Fibroblast of pulmonary artery (primary cell): ENCODE data around the gene RAB40C.

ENCODE experiments used
- DNase-seq: peaks from one replicate; pipeline ENCODE4 v3.0.0-alpha.2; 2010; ENCODE audit warnings: low read depth
- H3K4me3 ChIP-seq: replicated peaks from 2 replicates; pipeline ENCODE4 v1.5.1; 2011; ENCODE audit warnings: low read depth, mild to moderate bottlenecking, control low read depth, low read length, moderate library complexity
- TF ChIP-seq, protein P1 (sequence below): IDR thresholded peaks from 2 replicates; pipeline ENCODE4 v1.5.1; 2011; ENCODE audit warnings: mild to moderate bottlenecking, control low read depth, low read length, inconsistent platforms; ENCODE audit errors: missing control alignments

RAB40C gene

DNA sequence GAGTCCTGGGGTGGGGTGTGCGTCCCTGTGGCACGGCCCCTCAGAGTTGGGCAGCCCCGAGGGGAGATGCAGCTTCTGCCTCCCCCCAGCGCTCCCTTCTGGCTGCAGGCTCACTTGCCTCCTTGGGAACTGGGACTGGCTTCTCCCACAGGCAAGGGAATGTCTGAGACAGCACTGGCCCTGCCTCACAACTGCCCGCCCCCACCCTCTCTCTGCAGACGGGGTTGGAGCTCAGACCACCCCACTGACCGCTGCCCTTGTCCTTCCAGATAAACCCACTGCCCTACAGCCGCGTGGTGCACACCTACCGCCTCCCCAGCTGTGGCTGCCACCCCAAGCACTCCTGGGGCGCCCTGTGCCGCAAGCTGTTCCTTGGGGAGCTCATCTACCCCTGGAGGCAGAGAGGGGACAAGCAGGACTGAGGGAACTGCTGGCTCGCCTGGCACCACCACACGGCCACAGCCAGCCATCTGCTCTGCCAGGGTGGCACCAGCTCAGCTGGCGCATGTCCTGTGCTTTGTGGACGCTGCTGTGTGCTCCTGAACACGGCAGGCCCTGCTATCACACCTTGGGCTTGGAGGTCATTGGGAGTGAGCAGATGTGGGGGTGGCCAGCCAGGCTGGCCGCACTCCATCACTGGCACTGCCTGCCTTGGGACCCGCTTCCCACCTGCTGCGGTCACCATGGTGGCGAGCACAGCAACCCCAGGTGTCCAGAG lies 7.1 kb upstream of the RAB40C start:
- no peak for DNase-seq
- no peak overlapping the region for H3K4me3 ChIP-seq
- TF ChIP-seq, protein P1, sequence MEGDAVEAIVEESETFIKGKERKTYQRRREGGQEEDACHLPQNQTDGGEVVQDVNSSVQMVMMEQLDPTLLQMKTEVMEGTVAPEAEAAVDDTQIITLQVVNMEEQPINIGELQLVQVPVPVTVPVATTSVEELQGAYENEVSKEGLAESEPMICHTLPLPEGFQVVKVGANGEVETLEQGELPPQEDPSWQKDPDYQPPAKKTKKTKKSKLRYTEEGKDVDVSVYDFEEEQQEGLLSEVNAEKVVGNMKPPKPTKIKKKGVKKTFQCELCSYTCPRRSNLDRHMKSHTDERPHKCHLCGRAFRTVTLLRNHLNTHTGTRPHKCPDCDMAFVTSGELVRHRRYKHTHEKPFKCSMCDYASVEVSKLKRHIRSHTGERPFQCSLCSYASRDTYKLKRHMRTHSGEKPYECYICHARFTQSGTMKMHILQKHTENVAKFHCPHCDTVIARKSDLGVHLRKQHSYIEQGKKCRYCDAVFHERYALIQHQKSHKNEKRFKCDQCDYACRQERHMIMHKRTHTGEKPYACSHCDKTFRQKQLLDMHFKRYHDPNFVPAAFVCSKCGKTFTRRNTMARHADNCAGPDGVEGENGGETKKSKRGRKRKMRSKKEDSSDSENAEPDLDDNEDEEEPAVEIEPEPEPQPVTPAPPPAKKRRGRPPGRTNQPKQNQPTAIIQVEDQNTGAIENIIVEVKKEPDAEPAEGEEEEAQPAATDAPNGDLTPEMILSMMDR: no peak

DNA sequence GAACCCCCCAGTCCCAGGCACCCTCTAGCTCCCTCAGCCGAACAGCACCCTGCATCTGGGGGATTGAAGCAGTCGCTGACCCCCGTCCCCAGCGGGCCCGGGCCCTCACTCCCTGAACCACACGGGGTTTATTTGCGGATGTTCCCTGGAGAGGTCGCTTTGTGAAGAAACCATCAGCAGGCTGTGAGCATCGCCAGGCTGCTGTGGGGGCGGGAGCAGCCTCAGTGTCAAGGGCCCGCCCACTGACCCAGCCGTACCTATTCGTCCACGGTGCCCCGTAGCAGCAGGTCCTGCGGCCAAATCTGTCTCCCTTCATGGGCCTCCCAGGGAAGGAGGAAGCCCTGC lies 6.4 kb upstream of the RAB40C start:
- TF ChIP-seq, protein P1: no peak
- H3K4me3 ChIP-seq: no peak overlapping the region
- DNase-seq: no peak

DNA sequence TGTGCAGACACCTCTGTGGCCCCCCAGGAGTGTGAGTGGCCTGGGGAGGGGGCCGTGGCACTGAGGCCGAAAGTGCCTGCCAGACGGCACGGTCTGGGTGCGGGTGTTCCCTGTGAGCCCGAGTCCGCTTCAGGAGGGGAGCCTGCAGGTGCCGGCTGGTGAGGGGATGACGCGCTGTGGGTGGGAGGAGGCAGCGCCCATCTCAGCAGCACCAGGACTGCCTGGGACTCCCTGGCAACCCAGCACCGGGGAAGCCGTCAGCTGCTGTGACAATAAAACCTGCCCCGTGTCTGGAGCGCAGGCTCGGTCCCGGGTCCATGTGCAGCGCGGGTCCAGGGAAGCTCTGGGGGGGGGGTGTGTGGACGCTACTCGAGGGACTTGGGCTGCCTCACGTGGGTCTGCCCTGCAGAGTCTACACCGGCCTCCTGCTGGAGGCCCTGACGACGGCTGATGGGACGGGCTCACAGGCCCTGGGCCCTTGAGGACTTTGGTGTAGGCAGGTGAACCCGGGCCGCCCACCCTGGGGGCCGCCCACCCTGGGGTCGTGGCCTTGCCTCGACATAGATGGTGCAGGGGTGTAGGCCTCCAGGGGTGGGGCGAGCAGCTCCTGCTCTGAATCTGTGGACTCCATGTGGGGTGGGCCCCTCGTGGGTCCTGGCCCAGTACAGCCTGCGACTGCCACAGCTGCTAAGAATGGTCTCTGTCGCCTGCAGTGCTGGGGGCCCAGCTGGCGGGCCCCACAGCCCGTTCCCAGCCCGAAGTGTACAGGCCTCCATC lies 5.9 kb upstream of the RAB40C start:
- TF ChIP-seq, protein P1: no peak
- no peak for DNase-seq
- no peak overlapping the region for H3K4me3 ChIP-seq

DNA sequence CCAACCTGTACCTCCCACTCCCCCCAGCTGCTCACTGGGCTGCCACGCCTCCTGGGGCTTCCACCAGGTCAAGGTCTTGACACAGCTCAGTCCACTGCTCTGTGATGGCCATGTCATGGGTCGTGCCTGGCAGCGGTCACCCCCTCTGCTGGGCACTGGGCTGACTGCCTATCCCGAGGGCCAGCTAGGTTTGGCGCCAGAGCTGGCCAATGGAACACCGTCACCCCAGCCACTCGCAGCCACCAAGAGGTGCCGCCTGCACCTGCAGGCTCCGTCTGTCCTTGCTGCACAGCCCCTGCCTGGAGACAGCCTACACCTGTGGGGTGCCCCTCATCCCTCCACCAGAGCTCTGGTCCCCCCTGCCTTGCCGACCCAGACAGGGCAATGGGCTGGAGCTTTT lies 4.5 kb upstream of the RAB40C start:
- TF ChIP-seq, protein P1: no peak
- no peak for DNase-seq
- H3K4me3 ChIP-seq: no peak overlapping the region

DNA sequence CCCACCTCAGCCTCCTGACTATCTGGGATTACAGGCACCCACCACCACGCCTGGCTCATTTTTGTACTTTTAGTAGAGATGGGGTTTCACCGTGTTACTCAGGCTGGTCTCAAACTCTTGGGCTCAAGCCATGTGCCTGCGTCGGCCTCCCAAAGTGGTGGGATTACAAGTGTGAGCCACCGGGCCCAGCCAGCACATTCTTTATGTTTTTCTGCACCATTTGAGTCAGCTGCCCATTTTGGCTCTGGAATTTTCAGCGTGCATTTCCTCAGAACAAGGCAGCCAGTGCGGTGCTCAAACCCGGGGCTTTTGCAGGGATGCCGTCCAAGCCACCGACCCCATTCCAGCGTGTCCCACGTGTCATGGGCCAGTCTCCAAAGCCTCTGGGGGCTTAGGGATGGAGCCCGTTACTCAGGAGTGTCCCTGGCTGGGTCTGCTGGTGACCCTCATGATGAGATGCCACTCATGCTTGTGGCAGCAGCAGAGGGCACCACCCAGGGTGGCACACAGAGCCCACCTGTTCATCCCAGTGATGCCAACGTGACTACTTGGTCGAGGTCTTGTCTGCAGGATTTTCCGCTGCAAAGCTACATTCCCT lies 3.7 kb upstream of the RAB40C start:
- H3K4me3 ChIP-seq: no peak overlapping the region
- TF ChIP-seq, protein P1: no peak
- DNase-seq: no peak

DNA sequence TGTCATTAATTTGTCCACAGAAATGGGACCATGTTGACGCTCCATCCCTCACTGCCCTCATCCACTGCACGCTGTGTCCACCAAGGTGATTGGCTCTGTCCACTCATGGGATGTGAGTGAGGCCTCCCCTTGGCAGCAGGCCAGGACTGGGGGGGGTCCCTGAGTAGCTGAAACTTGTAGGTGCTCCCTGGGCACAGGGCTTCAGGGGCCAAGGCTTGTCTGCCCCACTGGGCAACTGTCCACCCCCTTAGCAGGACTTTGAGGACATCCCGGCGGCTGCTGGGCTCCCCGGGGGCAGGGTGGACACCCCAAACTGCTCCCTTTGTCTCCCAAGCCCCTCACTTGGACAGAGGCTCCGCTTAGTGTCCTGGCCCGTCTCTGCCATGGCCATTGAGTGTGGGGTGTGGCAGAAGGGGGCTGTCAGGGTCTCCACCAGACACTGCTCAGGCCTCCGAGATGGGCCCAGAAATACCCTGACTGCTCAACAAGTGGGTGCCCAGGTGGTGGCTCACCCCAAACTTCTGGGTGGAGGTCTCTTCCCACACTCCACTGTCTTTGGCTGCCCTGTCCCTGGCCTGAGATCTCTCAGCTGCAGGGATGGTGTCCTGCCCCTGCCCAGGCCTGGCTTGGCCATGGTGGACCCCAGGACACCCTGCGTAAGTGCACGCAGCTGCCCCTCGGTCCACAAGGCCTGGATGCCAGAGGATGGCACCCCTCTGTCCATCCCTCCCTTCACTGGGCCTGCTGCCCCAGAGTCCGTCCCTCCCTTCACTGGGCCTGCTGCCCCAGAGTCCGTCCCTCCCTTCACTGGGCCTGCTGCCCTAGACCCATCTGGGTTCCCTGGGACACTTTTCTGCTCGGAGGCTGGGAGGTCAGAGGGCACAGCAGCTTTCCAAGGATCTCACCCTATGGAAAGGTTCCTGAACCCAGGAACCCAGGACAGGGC lies 2.9 kb upstream of the RAB40C start:
- no peak overlapping the region for H3K4me3 ChIP-seq
- no peak for DNase-seq
- TF ChIP-seq, protein P1: no peak
